HPDE6-E6E7 (cell line): ENCODE results near the gene SUDS3.
"Not testable (repeated sequence)": the region's sequence is repeated elsewhere in the genome, so short reads cannot be mapped to it uniquely, and the experiment has no call there.

Experiments used
- DNase-seq: peaks from one replicate; pipeline ENCODE4 v3.0.0; 2011; ENCODE audit warnings: missing footprints; ENCODE audit errors: extremely low spot score

The SUDS3 gene, protein sequence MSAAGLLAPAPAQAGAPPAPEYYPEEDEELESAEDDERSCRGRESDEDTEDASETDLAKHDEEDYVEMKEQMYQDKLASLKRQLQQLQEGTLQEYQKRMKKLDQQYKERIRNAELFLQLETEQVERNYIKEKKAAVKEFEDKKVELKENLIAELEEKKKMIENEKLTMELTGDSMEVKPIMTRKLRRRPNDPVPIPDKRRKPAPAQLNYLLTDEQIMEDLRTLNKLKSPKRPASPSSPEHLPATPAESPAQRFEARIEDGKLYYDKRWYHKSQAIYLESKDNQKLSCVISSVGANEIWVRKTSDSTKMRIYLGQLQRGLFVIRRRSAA

DNA sequence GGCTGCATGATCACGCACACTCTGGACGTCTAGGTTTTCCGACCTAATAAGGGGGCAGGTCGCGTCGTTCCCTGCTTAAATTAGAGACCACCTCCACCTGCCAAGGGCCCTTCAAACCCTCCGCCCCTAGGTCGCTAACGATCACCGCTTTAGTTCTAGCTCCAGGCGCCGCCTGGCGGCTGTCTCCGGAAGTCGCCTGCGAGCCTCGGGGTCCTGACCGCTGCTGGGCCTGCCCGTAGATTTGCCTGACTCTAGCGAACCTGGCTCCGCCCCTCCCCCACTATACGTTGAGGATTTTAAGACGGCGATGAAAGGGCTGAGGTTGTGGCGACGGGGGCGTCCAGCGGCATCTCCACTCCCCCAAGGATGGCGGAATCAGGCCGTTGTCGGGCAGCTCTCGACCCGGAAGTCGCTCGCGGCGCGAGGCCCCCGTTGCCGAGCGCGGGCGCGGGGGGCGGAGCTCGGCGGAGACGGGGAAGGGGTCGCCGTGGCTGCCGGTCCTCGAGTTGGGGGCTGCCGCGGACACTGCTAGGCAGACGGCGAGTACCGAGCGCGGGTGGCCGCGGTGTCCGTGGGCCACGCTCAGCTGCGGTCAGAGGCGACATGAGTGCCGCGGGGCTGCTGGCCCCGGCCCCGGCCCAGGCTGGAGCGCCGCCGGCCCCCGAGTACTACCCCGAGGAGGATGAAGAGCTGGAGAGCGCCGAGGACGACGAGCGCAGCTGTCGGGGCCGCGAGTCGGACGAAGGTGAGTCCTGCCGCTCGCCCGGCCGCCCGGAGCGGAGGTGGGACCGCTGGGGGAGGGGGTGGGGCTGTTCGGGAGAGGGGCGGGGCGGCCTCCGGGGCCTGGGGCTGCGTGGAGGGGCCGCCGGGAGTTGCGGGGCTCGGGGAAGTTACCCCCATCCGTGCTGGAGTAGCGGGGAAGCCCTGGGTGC lies at the start of gene SUDS3:
TSS of gene SUDS3 (plus strand) at position 467 of the 932 bp plus-strand sequence. CDS start at position 604, 137 bp downstream.
- peak; percentile 67 for DNase-seq

DNA sequence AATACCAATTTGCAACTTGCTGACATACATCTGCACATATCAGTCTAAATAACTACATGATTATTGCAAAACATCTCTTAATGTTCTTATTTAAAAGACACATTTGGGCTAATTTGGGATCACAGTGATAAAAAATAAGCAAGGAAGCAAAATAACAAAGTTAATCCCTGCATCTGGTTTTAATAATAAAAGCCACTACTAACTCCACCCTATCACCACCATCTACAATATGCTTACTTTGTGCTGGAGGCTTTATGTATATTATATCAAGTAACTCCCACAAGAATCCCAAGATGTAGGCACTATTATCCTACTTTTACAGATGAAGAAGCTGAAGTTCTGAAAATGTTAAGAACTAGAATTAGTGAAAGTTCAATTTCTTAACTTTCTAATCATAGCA lies 49.4 kb upstream of the SUDS3 start:
- no peak for DNase-seq

DNA sequence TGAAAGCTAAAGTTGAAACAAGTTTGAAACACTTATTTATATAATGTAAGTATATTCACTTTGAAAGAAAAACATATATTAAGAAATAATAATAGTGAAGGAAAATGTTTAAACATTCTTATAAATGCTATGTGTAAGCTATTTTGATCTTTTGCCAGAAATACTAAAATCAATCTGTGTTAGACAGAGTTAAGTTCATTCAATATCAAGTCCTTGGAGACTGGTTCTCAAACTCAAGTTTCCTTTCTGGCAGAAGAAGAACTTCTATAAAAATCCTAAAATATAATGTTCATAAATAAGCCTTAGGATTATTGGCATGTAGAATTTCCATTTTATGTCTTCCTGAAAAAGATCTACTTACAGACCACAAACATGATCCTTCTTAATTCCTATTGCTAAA lies 49.0 kb upstream of the SUDS3 start:
- no peak for DNase-seq

- no peak for DNase-seq
These were observed 47.6 kb upstream of the SUDS3 start for GRCh38 chr12:118328486-118329330.

DNA sequence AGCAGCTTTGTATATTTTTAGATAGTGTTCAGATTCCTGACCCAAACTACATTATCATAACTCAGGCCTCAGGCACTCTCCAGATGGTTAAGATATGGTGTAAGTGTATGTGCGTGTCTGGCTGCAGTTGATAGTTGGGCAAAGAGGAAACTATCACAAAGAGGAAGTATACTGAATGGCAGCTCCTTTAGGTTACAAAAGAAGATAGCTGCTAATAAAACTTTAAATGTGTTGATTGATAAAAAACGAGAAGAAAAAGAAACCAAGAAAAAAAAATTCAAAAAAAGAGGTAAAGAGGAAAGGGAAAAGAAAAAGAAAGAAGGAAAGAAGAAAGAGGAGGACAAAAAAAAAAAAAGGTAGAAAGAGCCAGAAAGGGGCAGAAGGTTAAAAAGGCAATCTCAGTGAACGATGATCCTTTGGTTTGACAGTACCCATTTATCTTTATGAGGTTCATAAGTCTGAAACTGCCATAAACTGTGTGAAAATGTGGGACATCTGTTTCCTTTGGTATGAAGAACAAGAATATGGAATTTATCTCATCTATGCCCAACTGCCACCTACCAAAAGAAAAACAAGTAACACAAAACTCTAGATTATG lies 45.8 kb upstream of the SUDS3 start:
- no peak for DNase-seq

DNA sequence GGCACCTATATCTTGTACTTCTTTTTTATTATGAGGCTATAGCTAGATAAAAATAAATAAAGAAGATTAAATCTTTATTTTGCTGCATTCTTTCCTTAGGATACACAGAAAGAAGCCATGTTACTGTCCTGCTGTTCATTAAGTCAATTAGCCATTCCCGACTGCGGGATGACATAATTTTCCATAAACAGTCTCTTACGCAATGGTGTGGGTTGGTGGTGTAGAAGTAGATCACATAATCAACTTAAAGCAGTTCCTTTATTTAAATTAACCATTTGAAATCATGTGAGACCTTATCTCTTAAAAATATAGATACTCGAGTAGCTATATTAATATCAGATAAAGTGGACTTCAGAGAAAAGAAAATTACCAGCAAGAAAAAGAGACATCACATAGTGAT lies 43.8 kb upstream of the SUDS3 start:
- DNase-seq: no peak

DNA sequence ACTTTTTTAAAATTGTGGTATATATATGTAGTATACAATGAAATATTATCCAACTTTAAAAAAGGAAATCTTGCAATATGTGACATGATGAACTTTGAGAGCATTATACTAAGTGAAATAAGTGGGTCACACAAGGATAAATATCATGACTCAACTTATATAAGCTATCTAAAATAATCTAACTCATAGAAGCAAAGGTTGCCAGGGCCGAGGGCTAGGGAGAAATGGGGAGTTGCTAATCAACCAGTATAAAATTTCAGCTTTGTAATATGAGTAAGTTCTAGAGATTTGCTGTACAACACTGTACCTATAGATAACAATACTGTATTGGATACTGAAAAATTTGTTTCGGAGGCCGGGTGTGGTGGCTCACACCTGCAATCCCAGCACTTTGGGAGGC lies 42.1 kb upstream of the SUDS3 start:
- DNase-seq: no peak

- DNase-seq: no peak
These were observed 41.3 kb upstream of the SUDS3 start for GRCh38 chr12:118334939-118335567.

- no peak for DNase-seq
These were observed 40.2 kb upstream of the SUDS3 start for GRCh38 chr12:118336123-118336522.

- DNase-seq: no peak
These were observed 39.0 kb upstream of the SUDS3 start for GRCh38 chr12:118337194-118337838.

GRCh38 chr12:118342090-118342489 lies 34.3 kb upstream of the SUDS3 start:
- no peak for DNase-seq

DNA sequence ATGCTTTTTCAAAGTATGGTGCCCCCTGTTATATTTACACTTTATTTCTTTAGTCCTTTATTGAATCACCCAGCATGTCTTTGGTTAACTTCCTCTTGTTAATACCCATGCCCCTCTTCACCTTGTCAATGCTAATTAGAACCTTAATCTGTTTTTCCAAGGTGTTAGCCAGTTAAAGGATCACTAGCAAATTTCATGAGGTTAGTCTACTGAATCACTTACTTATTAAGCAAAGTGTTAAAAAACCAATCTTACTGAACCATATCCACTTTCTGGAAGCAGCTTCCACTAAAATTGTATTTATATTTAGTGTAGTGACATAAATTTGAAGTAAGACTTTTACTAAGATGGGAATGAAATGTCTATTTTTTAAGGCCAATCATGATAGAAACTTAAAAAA lies 31.5 kb upstream of the SUDS3 start:
- no peak for DNase-seq

DNA sequence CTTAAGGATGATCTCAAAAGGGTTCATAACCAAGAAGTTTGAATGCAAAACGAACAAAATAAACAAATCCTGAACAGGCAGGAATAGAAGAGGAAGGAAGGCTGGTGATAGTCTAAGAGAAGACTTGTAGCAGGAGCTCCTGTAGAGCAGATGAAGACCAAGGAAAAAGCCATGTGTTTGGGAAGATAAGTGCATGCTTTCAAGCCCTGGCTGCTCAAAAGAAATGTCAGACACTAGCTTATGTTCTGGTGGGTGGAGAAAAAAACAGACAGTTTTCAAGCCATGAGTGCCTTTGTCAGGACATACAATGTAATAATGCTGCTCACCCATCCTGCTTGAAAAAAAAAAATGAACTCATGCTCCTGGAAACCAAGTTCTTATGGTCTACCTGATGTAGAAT lies 31.0 kb upstream of the SUDS3 start:
- DNase-seq: no peak

DNA sequence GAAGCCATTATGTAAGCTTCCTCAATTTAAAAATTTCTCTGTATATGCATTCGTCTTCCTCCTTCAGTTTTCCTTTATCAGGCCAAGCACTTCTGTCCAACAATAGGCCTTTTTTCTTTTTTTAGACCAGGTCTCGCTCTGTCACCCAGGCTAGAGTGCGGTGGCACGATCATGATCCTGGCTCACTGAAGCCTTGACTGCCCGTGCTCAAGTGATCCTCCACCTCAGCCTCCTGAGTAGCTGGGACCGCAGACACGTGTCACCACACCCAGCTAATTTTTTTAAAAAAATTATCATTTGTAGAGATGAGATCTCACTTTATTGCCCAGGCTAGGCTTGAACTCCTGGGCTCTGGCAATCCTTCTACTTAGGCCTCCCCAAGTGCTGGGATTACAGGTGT lies 29.5 kb upstream of the SUDS3 start:
- DNase-seq: no peak

DNA sequence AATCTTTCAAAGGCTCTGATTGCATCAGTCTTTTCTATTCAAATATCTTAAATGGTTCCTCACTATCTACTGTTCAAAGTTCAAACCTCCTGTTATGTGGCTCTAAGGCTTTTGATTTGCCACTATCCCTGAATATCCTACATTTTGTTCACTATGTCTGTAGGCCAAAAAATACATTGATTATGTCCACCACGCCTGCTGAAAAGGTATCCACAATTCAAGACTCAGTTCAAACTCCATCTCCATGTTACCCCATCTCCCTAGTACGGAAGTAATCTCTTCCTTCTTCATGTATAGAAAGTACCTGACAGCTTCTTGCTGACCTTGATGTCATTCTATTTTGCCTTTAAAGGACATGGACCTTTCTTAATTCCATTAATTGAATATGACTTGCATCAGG lies 28.4 kb upstream of the SUDS3 start:
- no peak for DNase-seq

DNA sequence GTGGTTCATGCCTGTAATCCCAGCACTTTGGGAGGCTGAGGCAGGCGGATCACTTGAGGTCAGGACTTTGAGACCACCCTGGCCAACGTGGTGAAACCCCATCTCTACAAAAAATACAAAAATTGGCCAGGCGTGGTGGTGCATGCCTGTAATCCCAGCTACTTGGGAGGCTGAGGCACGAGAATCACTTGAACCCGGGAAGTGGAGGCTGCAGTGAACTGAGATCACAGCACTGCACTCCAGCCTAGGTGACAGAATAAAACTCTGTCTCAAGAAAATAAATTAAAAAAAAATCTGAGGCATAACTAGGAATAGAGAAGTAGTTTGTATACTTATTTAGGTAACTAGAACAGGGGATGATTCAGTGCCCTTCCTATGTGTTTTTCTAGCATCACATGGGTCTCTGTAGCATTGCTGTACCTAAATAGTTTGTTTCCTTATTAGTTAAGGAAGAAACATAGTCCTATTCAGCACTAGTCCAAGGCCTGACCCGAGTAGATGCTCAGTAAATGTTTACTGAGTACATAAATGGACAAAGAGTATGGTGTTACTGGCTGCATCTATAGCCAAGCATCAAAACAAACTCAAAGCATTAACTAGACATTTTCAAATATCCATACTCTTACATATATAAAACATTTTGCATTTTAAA lies 25.3 kb upstream of the SUDS3 start:
- DNase-seq: no peak

DNA sequence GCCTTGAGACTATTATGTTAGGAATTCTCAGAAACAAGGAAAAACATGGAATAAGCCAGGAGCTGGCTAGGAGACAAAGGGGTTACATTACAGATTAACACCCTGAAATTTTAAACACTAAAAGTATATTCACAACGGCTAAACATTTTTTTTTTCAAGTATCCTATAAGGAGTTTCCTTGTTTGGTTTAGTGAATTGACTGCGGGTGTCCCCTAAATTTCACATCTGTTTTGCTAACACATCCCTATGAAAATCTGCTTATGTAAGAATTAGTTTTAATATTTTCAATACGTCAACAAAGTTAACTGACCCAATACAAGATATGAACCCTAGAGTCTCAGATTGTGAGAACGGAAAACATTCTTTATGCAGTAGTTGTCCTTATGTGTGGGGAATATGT lies 22.6 kb upstream of the SUDS3 start:
- no peak for DNase-seq

GRCh38 chr12:118354503-118354902 lies 21.9 kb upstream of the SUDS3 start:
- not testable (repeated sequence) for DNase-seq

GRCh38 chr12:118354903-118355302 lies 21.5 kb upstream of the SUDS3 start:
- DNase-seq: no peak

- no peak for DNase-seq
These were observed 20.5 kb upstream of the SUDS3 start for GRCh38 chr12:118355843-118356242.
